ENCODE results near the gene IFNA17. TPM values are rescaled to one million over a fixed set of nuclear protein-coding genes. Genes with fewer than 3 reads are reported as not detected.
A peak's percentile ranks its signal among the peaks of the same experiment; 100 is the strongest.
"Not testable (repeated sequence)": the region's sequence is repeated elsewhere in the genome, so short reads cannot be mapped to it uniquely, and the experiment has no call there.

The IFNA17 gene
- total RNA-seq (2014; rRNA removed), result not detected in 2 replicates
- not detected for polyA plus RNA-seq (2012)

DNA sequence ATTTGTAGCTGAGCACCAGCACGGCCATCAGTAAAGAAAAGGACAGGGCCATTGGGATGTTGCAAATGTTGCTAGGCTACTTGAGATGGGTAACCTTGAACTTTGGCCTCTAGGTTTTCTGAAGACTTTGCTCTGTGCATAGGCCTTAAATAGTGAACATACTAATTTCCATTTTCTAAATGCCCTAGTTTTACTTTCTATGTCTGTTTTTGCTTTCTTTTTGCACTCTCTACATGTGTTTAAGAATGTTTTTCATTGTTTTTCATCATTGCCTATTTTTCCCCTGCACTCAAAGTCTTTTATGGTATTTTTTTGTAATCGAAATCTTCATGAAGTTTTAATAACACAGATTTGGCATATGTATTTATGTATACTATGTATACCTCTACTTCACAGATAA lies at the start of gene IFNA17:
TSS of gene IFNA17 (minus strand) at position 101 of the 400 bp plus-strand sequence. CDS start at position 52, 49 bp downstream.
- DNase-seq (ENCODE audit: low read depth), result no peak

DNA sequence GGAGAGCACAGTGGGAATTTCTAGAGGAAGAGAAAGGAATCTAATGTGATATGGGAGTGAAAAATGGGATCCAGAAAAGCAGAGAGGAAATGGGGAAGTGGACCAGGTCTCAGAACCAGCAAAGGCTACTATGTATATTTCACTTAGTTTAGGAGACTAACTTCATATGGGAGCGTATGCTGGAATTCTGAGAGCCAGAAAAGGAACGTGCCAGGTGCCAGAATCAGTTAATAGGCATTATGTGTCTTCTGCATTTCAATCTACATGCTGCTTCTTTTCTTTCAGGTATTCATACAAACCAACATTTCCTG lies 40.3 kb upstream of the IFNA17 start:
- DNase-seq (ENCODE audit: low read depth), result no peak

DNA sequence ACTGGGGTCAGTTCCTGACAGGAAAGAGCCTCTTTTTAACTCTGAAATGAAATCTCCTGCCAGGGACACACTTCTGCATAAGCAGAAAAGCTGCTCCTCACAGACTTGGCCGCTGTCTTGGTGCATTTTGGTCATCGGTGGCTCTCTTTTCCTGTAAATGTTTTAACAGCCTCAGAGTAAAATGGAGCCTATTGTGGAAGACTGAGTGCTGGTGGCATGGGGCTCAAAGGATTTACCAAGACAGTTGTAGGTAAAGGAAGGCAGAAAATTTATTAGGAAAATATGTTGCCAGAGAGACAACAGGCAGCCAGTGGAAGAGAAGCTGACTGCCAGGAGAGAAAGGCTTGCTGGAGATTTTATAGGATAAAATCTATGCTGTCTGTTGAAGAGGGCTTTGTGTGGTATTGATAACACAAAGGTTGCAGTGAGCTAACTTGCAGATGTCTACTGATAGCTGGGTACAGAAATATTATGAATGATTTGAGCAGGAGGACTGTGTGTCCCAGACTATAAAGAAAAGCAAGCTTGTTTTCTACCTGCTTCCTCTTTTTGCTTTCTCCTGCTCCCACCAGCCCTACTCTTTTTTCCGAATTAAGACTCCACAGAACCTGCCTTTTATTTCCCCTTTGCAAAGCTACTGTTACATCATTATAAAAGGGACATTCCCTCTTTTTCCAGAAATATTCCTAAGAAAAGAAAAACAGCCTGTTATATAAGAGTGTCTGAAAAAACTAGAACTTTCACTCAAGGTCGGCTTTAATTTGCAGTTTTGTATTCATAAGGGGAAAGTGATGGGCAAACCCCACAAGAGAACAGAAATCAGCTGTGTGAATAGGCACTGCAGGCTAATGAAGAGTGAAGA lies 39.7 kb upstream of the IFNA17 start:
- no peak for DNase-seq (ENCODE audit: low read depth)

DNA sequence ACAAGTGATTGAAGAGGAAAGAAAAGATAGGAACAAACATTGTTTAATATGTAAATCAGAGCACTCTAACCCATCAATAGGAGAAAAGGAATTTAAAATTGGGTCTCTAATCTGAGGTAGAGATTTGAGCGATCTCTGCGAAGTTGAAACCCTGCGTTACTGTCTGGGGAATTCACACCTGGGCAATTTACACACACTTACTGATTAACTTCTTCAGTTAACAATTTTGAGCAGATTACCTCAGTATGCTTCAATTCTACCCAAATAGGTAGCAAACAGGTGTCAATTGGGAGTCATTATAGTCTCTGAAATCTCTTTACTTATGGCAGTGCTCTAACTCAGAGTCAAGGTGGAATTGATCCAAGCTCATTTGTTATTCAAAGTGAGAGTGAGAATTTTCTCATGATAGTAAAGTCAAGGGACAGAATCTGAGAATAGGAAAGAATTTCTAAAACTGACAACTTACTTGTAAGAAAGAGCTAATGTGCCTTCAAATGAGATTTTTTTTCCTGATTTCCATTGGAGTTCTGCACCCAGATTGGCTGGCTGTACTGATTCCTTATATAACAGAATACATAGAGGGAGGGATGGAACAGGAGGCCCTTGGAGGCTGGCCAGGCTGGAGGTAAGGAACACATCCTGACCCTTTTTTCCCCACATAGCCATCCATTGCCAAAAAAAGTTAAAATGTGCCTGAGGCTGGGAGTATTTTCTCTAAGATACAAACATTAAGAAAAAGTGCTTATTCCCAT lies 38.9 kb upstream of the IFNA17 start:
- DNase-seq (ENCODE audit: low read depth), result no peak

DNA sequence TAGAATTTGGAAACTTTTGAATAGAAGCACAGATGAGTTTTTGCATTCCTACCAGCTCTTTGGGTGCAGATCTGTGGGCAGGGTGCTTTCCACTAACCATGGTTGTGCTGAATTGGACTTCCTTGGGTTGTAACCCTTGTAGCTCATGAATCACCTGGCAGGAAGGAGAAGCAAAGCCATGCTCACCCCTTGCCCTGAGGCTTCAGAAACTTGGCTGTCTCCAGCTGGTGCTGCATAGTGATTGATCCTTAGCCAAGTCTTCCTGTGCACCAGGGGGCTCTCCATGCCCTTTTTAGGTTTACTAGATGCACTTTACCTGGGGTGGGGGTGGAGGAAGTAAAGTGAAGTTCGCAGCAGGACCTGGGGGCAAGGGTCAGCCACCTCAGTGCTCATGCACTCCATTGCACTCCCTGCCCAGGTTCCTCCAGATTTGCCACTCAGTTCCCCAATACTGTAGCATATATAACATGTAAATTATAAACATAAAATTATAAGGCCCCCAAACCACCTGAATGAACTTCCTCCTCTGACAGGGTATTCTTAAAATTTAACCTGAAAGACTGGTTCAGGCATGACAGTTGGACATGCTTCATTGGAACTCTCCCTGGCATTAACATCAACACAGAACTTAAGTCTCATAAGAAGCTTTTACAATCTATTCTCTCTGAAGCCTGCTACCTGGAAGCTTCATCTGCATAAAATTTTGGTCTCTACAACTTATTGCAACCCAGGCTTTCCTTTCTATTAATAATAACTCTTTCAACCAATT lies 37.6 kb upstream of the IFNA17 start:
- no peak for DNase-seq (ENCODE audit: low read depth)

DNA sequence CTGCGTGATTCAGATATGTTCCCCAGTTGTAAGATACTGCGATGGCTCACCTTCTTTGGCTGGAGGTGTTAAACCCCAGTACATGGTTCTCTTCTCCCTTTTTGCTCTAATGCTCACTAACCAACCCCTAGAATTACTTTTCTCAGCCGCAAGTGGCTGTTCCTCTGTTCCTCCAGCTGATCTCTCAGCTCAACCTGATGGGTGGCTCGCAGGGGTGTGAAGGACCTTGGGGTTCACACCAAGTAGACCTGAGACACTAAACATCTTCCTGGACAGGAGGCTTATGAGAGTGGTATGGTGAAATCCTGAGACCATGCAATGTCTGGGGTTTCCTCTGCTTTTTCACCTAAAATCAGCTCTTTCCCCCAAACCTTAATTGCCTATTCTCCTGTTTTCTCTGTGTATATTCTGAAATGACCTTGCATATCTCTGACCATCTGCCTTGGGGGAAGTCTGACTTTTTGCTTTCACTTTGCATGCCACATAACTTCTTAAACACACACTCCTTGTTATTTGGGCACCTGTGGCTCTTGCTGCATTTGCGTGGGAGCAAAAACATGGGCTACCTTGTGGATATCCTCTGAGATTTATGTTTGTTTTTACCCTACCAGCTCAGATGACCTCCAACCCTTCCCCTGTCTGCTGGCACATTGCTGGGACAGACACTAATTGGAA lies 27.7 kb upstream of the IFNA17 start:
- DNase-seq (ENCODE audit: low read depth), result no peak

DNA sequence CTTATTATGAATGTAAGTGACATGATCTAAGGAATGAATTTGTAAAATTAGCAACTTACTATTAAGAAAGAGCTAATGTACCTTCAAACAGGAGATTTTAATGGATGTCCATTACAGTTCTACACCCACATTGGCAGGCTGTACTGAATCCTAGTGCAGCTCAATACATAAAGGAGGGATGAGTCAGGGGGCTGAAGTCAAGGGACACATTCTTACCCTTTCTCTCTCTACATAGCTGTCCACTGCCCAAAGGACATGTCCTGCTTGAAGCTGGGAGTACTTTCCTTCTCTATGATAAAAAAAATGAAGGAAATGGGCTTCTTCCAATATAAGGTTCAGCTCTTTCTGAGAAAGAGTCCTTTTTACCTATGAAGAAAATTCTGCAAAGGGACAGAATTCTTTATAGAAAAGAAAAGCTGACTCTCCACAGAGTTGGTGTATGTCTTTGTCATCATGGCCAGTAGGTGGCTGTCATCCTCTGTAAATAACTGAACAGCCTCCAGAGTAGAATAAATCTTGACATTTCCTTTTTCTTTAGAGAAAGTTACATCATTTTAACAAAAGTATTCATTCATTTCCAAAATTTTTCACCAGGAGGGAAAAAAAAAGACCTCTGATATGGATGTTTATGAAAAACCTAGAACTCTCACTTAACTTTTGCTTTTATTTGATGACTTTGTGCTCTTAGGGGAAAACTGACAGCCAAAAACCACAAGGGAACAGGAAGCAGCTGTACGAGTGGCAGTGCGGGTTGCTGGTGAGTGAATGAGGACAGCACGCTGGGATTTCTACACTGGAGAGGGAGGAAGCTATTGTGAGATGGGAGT lies 24.9 kb upstream of the IFNA17 start:
- DNase-seq (ENCODE audit: low read depth), result peak; percentile 69

DNA sequence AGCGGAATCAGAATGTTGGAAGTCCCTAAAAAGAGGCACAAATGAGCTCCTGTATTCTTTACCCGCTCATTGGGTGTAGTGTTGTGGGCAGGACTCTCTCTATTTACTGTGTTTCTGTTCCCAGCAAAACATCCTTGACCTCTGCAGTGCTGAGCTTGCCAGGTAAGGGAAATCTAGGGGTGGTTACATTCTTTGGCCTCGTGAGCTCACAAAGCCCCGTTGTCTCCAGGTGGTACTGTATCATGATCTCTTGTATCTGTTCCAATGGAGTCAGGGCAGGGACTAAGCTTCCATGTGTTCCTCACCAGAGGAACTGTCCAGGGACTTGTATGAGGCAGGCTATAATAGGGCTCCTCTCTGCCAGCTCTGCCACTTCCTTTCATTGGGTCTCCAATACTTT lies 23.6 kb upstream of the IFNA17 start:
- no peak for DNase-seq (ENCODE audit: low read depth)

DNA sequence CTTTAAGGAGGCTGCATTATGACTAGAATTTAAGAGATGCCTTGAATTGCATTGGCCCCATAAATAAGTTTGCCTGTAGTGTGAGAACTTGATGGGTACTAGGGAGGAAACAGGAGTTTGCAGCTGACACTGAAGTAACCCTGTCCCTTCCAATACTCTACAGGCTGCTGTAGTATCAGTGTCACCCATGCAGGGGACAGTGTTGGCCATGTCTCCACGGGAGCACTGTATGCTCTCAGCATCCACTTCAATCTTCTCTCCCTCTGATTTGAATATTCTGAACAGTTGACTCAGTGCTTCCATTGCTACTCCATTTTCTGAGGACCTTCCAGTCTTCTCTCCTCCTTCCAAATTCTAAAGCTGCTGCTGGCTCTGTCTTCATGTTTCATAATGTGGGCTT lies 23.2 kb upstream of the IFNA17 start:
- no peak for DNase-seq (ENCODE audit: low read depth)

DNA sequence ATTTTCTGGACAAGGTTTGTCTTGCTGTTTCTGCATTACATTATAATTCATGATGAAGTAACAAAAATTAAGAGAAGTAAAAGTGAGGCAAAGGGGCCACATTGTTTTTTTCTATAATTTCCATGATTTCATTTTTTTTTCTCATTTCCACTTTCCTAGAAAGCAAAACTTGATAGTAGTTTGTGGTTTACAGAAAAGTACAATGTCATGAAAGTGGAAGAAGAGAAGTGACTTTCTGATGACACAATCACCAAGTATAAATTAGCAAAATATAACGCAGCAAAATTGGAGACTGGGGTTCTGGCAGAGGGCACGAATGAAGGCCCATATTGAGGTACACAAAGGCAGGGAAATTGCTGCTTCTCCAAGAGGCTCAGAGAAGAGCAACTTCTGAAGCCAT lies 16.8 kb upstream of the IFNA17 start:
- no peak for DNase-seq (ENCODE audit: low read depth)

DNA sequence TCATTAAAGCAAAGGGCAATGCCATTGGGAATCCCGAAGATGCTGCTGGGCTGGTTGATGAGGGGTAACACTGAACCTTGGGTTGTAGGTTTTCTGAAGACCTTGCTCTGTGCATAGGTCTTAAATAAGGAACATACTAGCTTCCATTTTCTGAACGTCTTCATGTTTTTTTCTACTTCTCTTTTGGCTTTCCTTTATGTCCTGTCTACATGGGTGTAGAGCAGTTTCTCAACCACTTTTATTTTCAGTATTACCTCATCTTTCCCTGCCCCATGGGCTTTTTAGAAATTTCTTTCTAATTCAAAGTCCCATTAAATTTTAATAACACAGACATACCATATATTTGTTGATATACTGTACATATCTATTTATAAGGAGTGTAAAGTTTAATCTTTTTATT lies 11.9 kb upstream of the IFNA17 start, which contains the start of gene IFNA14:
TSS of gene IFNA14 (minus strand) at position 95 of the 400 bp plus-strand sequence. CDS start at position 25, 70 bp downstream.
- DNase-seq (ENCODE audit: low read depth), result no peak

DNA sequence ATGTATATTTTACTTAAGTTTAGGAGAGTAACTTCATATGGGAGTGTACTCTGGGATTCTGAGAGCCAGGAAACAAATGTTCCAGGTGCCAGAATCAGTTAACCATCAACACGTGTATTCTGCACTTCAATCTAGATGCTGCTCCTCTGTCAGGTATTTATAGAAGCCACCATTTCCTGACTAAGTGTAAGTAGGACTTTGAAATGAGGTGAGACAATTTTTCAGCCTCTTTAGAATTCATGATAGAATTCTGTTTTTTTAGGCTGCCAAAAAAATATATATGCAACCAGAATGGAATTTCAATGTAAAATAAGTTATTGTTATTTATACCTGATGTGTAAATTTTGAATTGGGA lies 8.3 kb upstream of the IFNA17 start:
- not testable (repeated sequence) for DNase-seq (ENCODE audit: low read depth)

DNA sequence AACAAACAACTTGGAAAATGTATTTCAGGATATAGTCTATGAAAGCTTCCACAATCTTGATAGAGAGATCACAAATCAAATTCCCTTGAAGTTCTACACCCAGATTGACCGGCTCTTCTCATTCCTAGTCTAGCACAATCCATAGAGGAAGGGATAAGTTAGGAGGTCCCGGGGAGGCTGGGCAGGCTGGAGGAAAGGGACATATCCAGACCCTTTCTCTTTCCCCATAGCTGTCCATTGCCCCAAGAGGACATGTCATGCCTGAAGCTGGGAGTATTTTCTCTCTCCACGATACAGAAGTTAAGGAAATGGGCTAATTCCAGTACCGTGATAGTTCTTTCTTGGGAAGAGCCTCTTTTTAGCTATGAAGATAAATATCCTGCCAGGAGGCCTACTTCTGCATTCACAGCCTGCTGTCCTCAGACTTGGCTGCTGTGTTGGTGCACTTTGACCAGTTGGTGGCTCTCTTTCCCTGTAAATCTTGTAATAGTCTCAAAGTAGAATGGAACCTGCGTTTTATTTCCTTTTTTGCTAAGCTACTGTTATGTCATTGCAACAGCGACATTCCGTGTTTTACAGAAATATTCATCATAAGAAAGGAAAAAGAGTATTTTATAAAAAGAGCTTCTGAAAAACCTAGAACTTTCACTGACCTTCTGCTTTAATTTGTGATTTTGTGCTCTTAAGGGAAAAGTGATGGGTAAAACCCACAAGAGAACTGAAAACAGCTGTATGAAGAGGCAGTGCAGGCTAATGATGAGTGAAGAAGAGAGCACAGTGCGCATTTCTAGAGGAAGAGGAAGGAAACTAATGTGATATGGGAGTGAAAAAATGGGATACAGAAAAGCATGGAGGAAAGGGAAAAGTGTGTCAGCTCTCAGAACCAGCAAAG lies 7.7 kb upstream of the IFNA17 start:
- peak; percentile 42 for DNase-seq (ENCODE audit: low read depth)

DNA sequence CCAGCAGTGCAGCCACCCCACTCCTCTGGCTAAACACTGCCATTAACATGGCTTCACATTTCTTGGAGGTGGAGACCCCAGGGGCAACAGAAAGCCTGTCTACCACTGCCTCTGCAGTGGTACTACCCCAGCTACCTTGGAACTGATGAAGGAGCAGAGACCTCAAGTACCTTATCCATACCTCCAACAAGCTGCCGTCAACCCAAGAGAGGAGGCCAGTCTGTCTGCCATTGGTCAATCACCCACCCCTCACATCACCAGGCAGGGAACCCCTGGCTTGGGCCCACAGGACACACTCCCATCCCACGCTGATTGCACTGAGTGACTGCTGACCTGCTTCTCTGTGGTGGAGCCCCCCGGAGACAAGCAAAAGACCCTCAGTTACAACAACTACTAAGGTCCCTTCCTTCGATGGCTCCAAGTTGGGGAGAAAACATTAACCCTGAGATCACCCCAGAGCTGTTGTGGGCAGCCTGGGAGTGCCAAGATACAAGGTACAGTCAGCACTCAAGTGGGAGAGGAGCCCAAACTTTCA lies 6.2 kb upstream of the IFNA17 start:
- DNase-seq (ENCODE audit: low read depth), result no peak

DNA sequence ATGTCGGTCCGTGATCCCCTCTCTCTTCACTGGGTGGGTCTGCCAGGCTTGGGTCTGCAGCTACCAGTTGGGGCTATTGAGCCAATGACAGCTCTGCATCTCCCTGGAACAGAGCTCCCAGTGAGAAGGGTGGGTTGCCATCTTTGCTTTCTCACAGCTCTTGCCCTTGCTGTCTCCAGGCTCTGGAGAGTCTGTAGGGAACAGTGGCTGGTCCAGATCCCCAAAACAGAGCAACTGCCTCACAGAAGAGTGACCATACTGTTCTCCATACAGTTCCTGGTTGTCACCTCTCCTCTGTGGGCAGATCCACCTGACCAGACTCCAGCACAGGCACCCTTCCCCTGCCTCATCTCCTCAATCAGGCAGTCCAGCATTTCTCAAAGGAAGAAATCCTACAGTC lies 5.2 kb upstream of the IFNA17 start:
- DNase-seq (ENCODE audit: low read depth), result no peak

DNA sequence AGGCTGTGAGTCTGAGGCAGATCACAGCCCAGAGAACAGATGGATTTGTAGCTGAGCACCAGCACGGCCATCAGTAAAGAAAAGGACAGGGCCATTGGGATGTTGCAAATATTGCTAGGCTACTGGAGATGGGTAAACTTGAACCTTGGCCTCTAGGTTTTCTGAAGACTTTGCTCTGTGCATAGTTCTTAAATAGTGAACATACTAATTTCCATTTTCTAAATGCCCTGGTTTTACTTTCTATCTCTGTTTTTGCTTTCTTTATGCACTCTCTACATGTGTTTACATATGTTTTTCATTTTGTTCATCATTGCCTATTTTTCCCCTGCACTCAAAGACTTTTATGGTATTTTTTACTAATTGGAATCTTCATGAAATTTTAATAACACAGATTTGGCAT lies 10.8 kb downstream of the IFNA17 start, which contains the start of gene IFNA16:
TSS of gene IFNA16 (minus strand) at position 101 of the 400 bp plus-strand sequence. CDS start at position 95, 6 bp downstream.
- DNase-seq (ENCODE audit: low read depth), result not testable (repeated sequence)

DNA sequence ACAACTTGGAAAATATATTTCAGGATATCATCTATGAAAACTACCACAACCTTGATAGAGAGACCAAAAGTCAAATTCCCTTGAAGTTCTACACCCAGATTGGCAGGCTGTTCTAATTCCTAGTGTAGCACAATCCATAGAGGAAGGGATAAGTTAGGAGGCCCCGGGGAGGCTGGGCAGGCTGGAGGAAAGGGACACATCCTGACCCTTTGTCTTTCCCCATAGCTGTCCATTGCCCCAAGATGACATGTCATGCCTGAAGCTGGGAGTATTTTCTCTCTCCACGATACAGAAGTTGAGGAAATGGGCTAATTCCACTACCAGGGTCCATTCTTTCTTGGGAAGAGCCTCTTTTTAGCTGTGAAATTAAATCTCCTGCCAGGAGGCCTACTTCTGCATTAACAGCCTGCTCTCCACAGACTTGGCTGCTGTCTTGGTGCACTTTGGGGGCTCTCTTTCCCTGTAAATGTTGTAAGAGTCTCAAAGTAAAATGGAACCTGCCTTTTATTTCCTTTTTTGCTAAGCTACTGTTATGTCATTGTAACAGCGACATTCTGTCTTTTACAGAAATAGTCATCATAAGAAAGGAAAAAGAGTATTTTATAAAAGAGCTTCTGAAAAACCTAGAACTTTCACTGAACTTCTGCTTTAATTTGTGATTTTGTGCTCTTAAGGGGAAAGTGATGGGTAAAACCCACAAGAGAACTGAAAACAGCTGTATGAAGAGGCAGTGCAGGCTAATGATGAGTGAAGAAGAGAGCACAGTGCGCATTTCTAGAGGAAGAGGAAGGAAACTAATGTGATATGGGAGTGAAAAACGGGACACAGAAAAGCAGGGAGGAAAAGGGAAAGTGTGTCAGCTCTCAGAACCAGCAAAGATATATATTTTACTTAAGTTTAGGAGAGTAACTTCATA lies 14.4 kb downstream of the IFNA17 start:
- DNase-seq (ENCODE audit: low read depth), result peak; percentile 19

DNA sequence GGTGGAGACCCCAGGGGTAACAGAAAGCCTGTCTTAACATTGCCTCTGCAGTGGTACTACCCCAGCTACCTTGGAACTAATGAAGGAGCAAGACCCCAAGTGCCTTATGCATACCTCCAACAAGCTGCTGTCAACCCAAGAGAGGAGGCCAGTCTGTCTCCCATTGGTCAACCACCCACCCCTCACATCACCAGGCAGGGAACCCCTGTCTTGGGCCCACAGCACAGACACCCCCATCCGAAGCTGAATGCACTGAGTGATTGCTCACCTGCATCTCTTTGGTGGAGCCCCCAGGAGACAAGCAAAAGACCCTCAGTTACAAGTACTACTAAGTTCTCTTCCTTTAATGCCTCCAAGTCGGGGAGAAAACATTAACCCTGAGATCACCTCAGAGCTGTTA lies 15.9 kb downstream of the IFNA17 start:
- DNase-seq (ENCODE audit: low read depth), result not testable (repeated sequence)
